ENCODE measurements around the gene INPP5K.

INPP5K gene

GRCh38 chr17:1553354-1554266, 37.2 kb upstream of the INPP5K start:
- TF ChIP-seq FOXP2 (optimal IDR thresholded peaks at IDR 0.05; ENCODE audit: borderline replicate concordance, extremely low read depth, extremely low read length, insufficient read depth): no peak
- TF ChIP-seq, protein P1, sequence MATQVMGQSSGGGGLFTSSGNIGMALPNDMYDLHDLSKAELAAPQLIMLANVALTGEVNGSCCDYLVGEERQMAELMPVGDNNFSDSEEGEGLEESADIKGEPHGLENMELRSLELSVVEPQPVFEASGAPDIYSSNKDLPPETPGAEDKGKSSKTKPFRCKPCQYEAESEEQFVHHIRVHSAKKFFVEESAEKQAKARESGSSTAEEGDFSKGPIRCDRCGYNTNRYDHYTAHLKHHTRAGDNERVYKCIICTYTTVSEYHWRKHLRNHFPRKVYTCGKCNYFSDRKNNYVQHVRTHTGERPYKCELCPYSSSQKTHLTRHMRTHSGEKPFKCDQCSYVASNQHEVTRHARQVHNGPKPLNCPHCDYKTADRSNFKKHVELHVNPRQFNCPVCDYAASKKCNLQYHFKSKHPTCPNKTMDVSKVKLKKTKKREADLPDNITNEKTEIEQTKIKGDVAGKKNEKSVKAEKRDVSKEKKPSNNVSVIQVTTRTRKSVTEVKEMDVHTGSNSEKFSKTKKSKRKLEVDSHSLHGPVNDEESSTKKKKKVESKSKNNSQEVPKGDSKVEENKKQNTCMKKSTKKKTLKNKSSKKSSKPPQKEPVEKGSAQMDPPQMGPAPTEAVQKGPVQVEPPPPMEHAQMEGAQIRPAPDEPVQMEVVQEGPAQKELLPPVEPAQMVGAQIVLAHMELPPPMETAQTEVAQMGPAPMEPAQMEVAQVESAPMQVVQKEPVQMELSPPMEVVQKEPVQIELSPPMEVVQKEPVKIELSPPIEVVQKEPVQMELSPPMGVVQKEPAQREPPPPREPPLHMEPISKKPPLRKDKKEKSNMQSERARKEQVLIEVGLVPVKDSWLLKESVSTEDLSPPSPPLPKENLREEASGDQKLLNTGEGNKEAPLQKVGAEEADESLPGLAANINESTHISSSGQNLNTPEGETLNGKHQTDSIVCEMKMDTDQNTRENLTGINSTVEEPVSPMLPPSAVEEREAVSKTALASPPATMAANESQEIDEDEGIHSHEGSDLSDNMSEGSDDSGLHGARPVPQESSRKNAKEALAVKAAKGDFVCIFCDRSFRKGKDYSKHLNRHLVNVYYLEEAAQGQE (IDR thresholded peaks at IDR 0.05; ENCODE audit: insufficient read depth in 1 of 2, low read depth in 2 of 2, low read length in 2 of 2): no peak
- no peak for TF ChIP-seq TAF1 (IDR thresholded peaks at IDR 0.05; ENCODE audit: borderline replicate concordance, insufficient read depth, low read length)

DNA sequence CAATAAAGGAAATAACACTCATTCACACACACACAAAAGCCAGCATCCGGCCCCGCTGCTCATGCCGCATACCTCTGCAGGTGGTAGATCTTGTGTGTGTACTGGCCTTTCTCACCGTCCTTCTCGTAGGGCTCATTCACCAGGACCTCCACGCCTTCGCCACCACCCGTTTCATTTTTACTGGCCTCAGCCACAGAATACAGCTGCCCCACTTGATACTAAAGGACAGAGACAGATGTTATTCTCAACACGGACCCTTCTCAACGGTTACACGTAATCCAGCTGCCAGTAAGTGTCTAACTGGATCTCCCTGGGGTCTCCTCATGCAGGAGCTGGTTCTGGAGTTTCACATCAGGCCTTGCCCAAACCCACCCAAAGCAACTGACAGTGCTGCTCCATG, 36.5 kb upstream of the INPP5K start:
- TF ChIP-seq POLR2AphosphoS5 (IDR thresholded peaks at IDR 0.05; ENCODE audit: low read depth, low read length) (no peak), FOXP2 (optimal IDR thresholded peaks at IDR 0.05; ENCODE audit: borderline replicate concordance, extremely low read depth, extremely low read length, insufficient read depth) (no peak), SIN3A (IDR thresholded peaks at IDR 0.05; ENCODE audit: borderline replicate concordance, insufficient read depth, low read length) (no peak), TAF1 (IDR thresholded peaks at IDR 0.05; ENCODE audit: borderline replicate concordance, insufficient read depth, low read length) (no peak)
- TF ChIP-seq, protein P1 (IDR thresholded peaks at IDR 0.05; ENCODE audit: insufficient read depth in 1 of 2, low read depth in 2 of 2, low read length in 2 of 2): no peak

DNA sequence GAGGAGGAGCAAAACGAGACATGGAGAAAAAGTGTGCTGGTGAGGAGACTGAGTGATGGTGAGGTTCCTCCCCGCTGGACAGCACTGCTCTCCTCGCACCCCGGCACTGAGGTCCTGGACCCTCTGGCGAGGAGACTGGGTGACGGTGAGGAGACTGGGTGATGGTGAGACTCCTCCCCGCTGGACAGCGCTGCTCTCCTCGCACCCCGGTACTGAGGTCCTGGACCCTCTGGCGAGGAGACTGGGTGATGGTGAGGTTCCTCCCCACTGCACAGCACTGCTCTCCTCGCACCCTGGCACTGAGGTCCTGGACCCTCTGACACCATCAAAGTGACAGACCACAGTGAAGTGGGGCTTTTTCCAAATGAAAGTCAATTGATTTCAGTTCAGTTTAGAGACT, 35.3 kb upstream of the INPP5K start:
- TF ChIP-seq TAF1 (IDR thresholded peaks at IDR 0.05; ENCODE audit: borderline replicate concordance, insufficient read depth, low read length) (no peak), FOXP2 (optimal IDR thresholded peaks at IDR 0.05; ENCODE audit: borderline replicate concordance, extremely low read depth, extremely low read length, insufficient read depth) (no peak), SIN3A (IDR thresholded peaks at IDR 0.05; ENCODE audit: borderline replicate concordance, insufficient read depth, low read length) (no peak), POLR2AphosphoS5 (IDR thresholded peaks at IDR 0.05; ENCODE audit: low read depth, low read length) (no peak)
- TF ChIP-seq, protein P1 (IDR thresholded peaks at IDR 0.05; ENCODE audit: insufficient read depth in 1 of 2, low read depth in 2 of 2, low read length in 2 of 2): no peak

- TF ChIP-seq SIN3A (IDR thresholded peaks at IDR 0.05; ENCODE audit: borderline replicate concordance, insufficient read depth, low read length) (no peak), TAF1 (IDR thresholded peaks at IDR 0.05; ENCODE audit: borderline replicate concordance, insufficient read depth, low read length) (no peak), FOXP2 (optimal IDR thresholded peaks at IDR 0.05; ENCODE audit: borderline replicate concordance, extremely low read depth, extremely low read length, insufficient read depth) (no peak), POLR2AphosphoS5 (IDR thresholded peaks at IDR 0.05; ENCODE audit: low read depth, low read length) (no peak)
- TF ChIP-seq, protein P1 (IDR thresholded peaks at IDR 0.05; ENCODE audit: insufficient read depth in 1 of 2, low read depth in 2 of 2, low read length in 2 of 2): no peak
Measured at GRCh38 chr17:1548032-1548431, 31.6 kb upstream of the INPP5K start.

Measured in PFSK-1 (cell line).